Thymus (tissue), 11 donors: ENCODE results near the gene ETS1. TPM values are rescaled to one million over a fixed set of nuclear protein-coding genes. Genes with fewer than 3 reads are reported as not detected.
A peak's percentile ranks its signal among the peaks of the same experiment; 100 is the strongest.

Experiments used
- DNase-seq, 9 donors: peaks; one replicate each; pipeline ENCODE4 v3.0.0-alpha.2; 2013; ENCODE audit warnings: low spot score in 9 of 9, low read depth in 6 of 9, missing footprints in 1 of 9
- H3K27ac ChIP-seq, 2 donors: one replicate each; pipeline ENCODE4 v1.5.1; 2013; ENCODE audit warnings: control low read depth in 1 of 2, low read depth in 1 of 2, low read length in 1 of 2, mild to moderate bottlenecking in 1 of 2, moderate library complexity in 1 of 2
- H3K27me3 ChIP-seq, 2 donors: one replicate each; pipeline ENCODE4 v1.5.1; 2013; ENCODE audit warnings: low read length in 1 of 2; ENCODE audit not compliant: control insufficient read depth in 2 of 2, insufficient read depth in 1 of 2
- H3K36me3 ChIP-seq, 2 donors: one replicate each; pipeline ENCODE4 v1.5.1; 2013; ENCODE audit warnings: low read length in 1 of 2, mild to moderate bottlenecking in 1 of 2, moderate library complexity in 1 of 2; ENCODE audit not compliant: control insufficient read depth in 2 of 2, insufficient read depth in 2 of 2
- H3K4me1 ChIP-seq, 2 donors: one replicate each; pipeline ENCODE4 v1.5.1; 2013; ENCODE audit warnings: low read length in 2 of 2; ENCODE audit not compliant: control insufficient read depth in 2 of 2, insufficient read depth in 2 of 2
- H3K4me3 ChIP-seq, 2 donors: one replicate each; pipeline ENCODE4 v1.5.1; 2013; ENCODE audit warnings: low read length in 2 of 2, control low read depth in 1 of 2, mild to moderate bottlenecking in 1 of 2
- H3K9me3 ChIP-seq, 2 donors: one replicate each; pipeline ENCODE4 v1.5.1; 2013; ENCODE audit warnings: low read length in 1 of 2, mild to moderate bottlenecking in 1 of 2; ENCODE audit not compliant: control insufficient read depth in 2 of 2, insufficient read depth in 1 of 2
- WGBS: extraction: QIAGEN DNeasy Blood & Tissue Kit; methylation state at CpG from one replicate; pipeline ENCODE4 v1.1.7; 2013; 5-methylcytosine and 5-hydroxymethylcytosine counted together
- polyA plus RNA-seq: library from polyadenylated mRNA; stranded (reverse); fragments of 200-250 nt; gene quantifications from one replicate; pipeline ENCODE4 v1.2.3, GENCODE V29; 2013
- total RNA-seq: library from RNA; stranded (reverse); fragments of 120-200 nt; gene quantifications from one replicate; pipeline ENCODE4 v1.2.4, GENCODE V29; 2013
- donor health status: healthy.

Gene ETS1
- total and polyA plus RNA-seq, 2 donors = 171 to 223 TPM

DNA sequence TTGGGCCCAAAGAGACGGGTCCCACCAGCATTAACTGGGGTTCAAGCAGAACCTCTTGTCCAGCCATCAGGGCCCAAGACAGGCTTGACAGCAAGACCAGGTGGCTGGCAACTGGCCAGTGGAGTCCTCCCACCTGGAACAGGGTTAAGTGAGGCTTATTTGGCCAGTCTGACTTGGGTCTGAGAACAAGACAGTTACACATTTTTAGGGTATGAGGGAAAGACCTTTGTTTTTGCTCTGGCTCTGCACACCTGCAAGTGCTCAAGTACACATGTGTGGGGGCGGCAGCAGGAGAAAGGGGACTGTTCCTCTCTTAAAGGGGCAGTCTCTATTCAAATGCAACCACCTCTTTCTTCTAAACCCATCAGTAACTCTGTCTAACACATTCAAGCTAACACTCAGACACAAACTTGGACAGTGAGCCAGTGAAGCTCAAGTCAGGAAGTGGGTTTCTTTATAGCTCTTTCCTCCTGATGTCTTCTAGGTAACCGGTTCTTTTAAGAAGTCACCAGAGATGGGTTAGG lies 116.2 kb downstream of the ETS1 start:
- 20% methylated on average over 3 of the region's 3 CpGs for WGBS
- Histone ChIP-seq H3K4me3 (peak overlapping the region; percentile 30 to 36), H3K27me3 (no peaks in the 10 kb centered on the region), H3K4me1 (peaks cover 84 to 93% of the 10 kb centered on the region in 2 donors), H3K27ac (peak overlapping the region; percentile 95), H3K9me3 (no peaks in the 10 kb centered on the region), H3K36me3 (peaks cover 47 to 93% of the 10 kb centered on the region in 2 donors)
- peak in 8 of 9 donors; percentile 70 to 95 (median 85) for DNase-seq

GRCh38 chr11:128470081-128470480 lies 117.3 kb downstream of the ETS1 start:
- DNase-seq = no peak
- Histone ChIP-seq H3K4me3 (peak overlapping the region in 1 of 2 donors; percentile 8), H3K27me3 (no peaks in the 10 kb centered on the region), H3K36me3 (peaks cover 58 to 95% of the 10 kb centered on the region in 2 donors), H3K9me3 (no peaks in the 10 kb centered on the region), H3K27ac (peak overlapping the region; percentile 89 to 95), H3K4me1 (peaks cover 85 to 93% of the 10 kb centered on the region in 2 donors)
- WGBS = 61% methylated on average over 5 of the region's 5 CpGs

DNA sequence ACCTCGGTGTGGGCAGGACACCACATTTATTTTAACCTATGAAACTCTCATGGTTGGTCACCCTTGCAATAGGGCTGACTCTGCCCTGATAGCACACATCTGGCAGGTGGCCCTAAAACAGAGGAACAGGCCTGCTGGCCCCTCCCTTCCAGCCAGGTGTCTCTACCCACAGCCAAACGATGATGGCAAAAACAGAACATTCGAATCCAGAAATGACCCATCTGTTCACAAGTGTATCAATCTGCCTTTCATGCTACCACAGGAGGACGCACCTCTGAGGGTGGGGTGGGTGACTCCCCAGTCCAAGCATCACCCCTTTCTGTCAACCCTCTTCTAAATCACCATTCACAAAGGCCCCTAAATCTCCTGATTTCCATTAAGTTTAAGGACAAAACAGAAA lies 118.1 kb downstream of the ETS1 start:
- H3K4me1 ChIP-seq = peaks cover 81 to 93% of the 10 kb centered on the region in 2 donors
- no peaks in the 10 kb centered on the region for H3K27me3 ChIP-seq
- H3K27ac ChIP-seq = peak overlapping the region; percentile 89 to 95
- peaks cover 63 to 95% of the 10 kb centered on the region in 2 donors for H3K36me3 ChIP-seq
- 34% methylated on average over 4 of the region's 4 CpGs for WGBS
- no peak overlapping the region for H3K4me3 ChIP-seq
- H3K9me3 ChIP-seq = no peaks in the 10 kb centered on the region
- no peak for DNase-seq

GRCh38 chr11:128468111-128468510 lies 119.2 kb downstream of the ETS1 start:
- no peak for DNase-seq
- H3K4me1 ChIP-seq = peaks cover 79 to 91% of the 10 kb centered on the region in 2 donors
- H3K4me3 ChIP-seq = no peak overlapping the region
- peak overlapping the region; percentile 89 to 95 for H3K27ac ChIP-seq
- H3K27me3 ChIP-seq = no peaks in the 10 kb centered on the region
- WGBS = 89% methylated on average over 1 of the region's 1 CpG
- no peaks in the 10 kb centered on the region for H3K9me3 ChIP-seq
- peaks cover 64 to 96% of the 10 kb centered on the region in 2 donors for H3K36me3 ChIP-seq

GRCh38 chr11:128467610-128468041 lies 119.7 kb downstream of the ETS1 start:
- no peaks in the 10 kb centered on the region for H3K9me3 ChIP-seq
- DNase-seq = no peak
- peak overlapping the region; percentile 85 to 95 for H3K27ac ChIP-seq
- H3K36me3 ChIP-seq = peaks cover 66 to 96% of the 10 kb centered on the region in 2 donors
- H3K4me3 ChIP-seq = no peak overlapping the region
- peaks cover 76 to 91% of the 10 kb centered on the region in 2 donors for H3K4me1 ChIP-seq
- H3K27me3 ChIP-seq = no peaks in the 10 kb centered on the region
- WGBS = 90% methylated on average over 9 of the region's 9 CpGs

GRCh38 chr11:128467041-128467440 lies 120.3 kb downstream of the ETS1 start:
- H3K27ac ChIP-seq = peak overlapping the region; percentile 85 to 95
- 91% methylated on average over 6 of the region's 6 CpGs for WGBS
- H3K27me3 ChIP-seq = no peaks in the 10 kb centered on the region
- no peak overlapping the region for H3K4me3 ChIP-seq
- H3K4me1 ChIP-seq = peaks cover 71 to 91% of the 10 kb centered on the region in 2 donors
- H3K9me3 ChIP-seq = no peaks in the 10 kb centered on the region
- DNase-seq = no peak
- H3K36me3 ChIP-seq = peaks cover 66 to 96% of the 10 kb centered on the region in 2 donors

DNA sequence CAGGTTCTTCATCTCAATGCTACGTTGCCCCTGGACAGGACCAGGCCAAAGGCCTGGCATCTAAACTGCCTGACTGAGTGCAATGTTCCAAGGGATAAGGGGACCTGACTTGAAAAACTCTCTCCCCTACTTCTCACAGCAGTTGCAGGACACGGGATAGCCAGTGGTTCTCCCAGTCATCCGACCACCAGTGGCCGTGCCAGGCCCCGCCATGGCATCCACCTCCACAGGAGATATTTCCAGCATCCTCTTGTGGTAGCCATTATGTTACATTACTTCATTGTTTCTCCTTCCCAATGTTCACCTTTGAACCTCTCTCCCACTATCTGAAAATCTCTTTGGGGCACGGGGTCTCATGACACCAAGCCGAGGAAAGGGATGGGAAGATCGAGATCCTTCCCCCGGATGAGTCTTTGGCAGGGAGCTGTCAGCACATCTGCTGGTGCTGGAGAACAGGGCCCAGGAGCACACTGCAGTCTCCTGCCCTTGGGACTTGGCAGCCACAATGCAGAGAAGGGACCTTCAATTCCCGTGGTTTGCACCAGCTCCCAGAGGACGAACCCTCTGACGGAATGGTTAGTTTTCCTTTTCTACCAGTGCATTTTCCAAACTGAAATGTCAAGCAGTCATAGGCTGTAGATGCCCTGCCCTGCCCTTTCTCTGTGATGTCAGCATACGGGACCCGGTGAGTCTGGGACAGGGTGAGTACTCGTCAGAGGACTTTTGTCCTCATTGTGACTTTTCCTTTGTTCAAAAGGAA lies 121.2 kb downstream of the ETS1 start:
- Histone ChIP-seq H3K9me3 (no peaks in the 10 kb centered on the region), H3K36me3 (peaks cover 73 to 97% of the 10 kb centered on the region in 2 donors), H3K27ac (peak overlapping the region; percentile 58 to 68), H3K4me1 (peaks cover 70 to 88% of the 10 kb centered on the region in 2 donors), H3K4me3 (no peak overlapping the region), H3K27me3 (no peaks in the 10 kb centered on the region)
- 93% methylated on average over 15 of the region's 15 CpGs for WGBS
- no peak for DNase-seq

- 93% methylated on average over 9 of the region's 9 CpGs for WGBS
- H3K4me3 ChIP-seq = no peak overlapping the region
- no peaks in the 10 kb centered on the region for H3K9me3 ChIP-seq
- peak overlapping the region; percentile 6 to 68 for H3K27ac ChIP-seq
- peaks cover 67 to 83% of the 10 kb centered on the region in 2 donors for H3K4me1 ChIP-seq
- no peak for DNase-seq
- peaks cover 76 to 98% of the 10 kb centered on the region in 2 donors for H3K36me3 ChIP-seq
- no peaks in the 10 kb centered on the region for H3K27me3 ChIP-seq
These were observed 121.8 kb downstream of the ETS1 start for GRCh38 chr11:128465531-128465930.

DNA sequence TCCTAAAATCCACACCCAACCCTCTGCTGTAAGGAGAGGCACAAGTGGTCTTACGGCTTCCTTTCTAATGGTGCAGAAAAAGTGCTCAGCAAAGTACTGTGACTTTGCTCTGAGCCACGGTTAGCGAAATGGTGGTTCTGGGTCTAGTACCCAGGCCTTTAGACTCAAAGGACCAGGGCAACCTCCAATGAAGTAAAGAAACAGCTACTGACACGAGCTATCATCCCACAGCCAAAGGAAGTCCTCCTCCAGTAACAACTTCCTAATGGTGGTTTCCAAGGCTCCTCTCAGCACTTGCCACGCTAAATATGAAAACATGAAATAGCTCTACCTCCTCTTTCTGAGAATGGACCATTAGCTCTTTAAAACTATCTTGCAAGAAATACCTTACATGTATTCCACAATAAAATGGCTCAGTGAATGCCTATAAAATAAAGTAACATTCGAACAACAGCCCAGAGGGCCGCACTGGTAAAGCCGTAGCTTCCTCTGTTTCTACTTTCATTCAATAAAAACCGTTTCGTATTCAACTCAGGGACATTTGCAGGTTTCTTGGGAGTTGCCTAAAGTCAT lies 122.4 kb downstream of the ETS1 start:
- DNase-seq = no peak
- 77% methylated on average over 10 of the region's 10 CpGs for WGBS
- H3K27ac ChIP-seq = peak overlapping the region; percentile 68 to 81
- H3K4me3 ChIP-seq = no peak overlapping the region
- H3K4me1 ChIP-seq = peaks cover 63 to 79% of the 10 kb centered on the region in 2 donors
- no peaks in the 10 kb centered on the region for H3K27me3 ChIP-seq
- peaks cover 82 to 100% of the 10 kb centered on the region in 2 donors for H3K36me3 ChIP-seq
- H3K9me3 ChIP-seq = no peaks in the 10 kb centered on the region
